Fibroblast of skin of abdomen (primary cell): Measurements from ENCODE around the gene RAB7A. TPM values are rescaled to one million over a fixed set of nuclear protein-coding genes. Genes with fewer than 3 reads are reported as not detected.

ENCODE experiments used
- DNase-seq: peaks from one replicate; pipeline ENCODE4 v3.0.0-alpha.2; 2013
- polyA plus RNA-seq, 2 experiments: library from polyadenylated mRNA; unstranded; fragments of 120-200 nt; gene quantifications; one replicate each; pipeline ENCODE4 v1.2.1, GENCODE V29; 2013; ENCODE audit not compliant: insufficient read length in 2 of 2

The RAB7A gene
- 237 TPM for polyA plus RNA-seq (2013, experiment 1 of 2; ENCODE audit: insufficient read length)
- 203 TPM for polyA plus RNA-seq (2013, experiment 2 of 2; ENCODE audit: insufficient read length)

- peak; percentile 98 for DNase-seq
Measured at GRCh38 chr3:128726023-128727016, at the start of gene RAB7A. RAB7A (plus strand) TSS chr3:128726183; CDS start chr3:128795368, 69,185 bp downstream.

GRCh38 chr3:128679338-128679737, 46.6 kb upstream of the RAB7A start:
- DNase-seq = no peak

GRCh38 chr3:128680603-128681368, 45.2 kb upstream of the RAB7A start:
- peak; percentile 98 for DNase-seq

- no peak for DNase-seq
Measured at GRCh38 chr3:128681369-128681829, 44.6 kb upstream of the RAB7A start.

- no peak for DNase-seq
Measured at GRCh38 chr3:128683957-128684356, 42.0 kb upstream of the RAB7A start.

GRCh38 chr3:128684986-128685726, 40.8 kb upstream of the RAB7A start:
- DNase-seq = no peak

- DNase-seq = no peak
Measured at GRCh38 chr3:128686465-128686864, 39.5 kb upstream of the RAB7A start.

GRCh38 chr3:128689060-128689459, 36.9 kb upstream of the RAB7A start:
- no peak for DNase-seq

GRCh38 chr3:128693696-128694095, 32.3 kb upstream of the RAB7A start:
- no peak for DNase-seq

GRCh38 chr3:128697341-128697740, 28.6 kb upstream of the RAB7A start:
- DNase-seq = no peak

- DNase-seq = peak; percentile 14
Measured at GRCh38 chr3:128698211-128699047, 27.6 kb upstream of the RAB7A start.

GRCh38 chr3:128701342-128702212, 24.4 kb upstream of the RAB7A start:
- DNase-seq = no peak

GRCh38 chr3:128702391-128702790, 23.6 kb upstream of the RAB7A start:
- DNase-seq = no peak

GRCh38 chr3:128703561-128703960, 22.4 kb upstream of the RAB7A start:
- no peak for DNase-seq

GRCh38 chr3:128706086-128706615, 19.8 kb upstream of the RAB7A start:
- no peak for DNase-seq

GRCh38 chr3:128707928-128708494, 18.0 kb upstream of the RAB7A start:
- no peak for DNase-seq

GRCh38 chr3:128709038-128709437, 16.9 kb upstream of the RAB7A start:
- no peak for DNase-seq

GRCh38 chr3:128709506-128710210, 16.3 kb upstream of the RAB7A start:
- DNase-seq = no peak

- no peak for DNase-seq
Measured at GRCh38 chr3:128710816-128711433, 15.1 kb upstream of the RAB7A start.
